Osteoblast (primary cell): ENCODE data around the gene GNAI1. TPM values are rescaled to one million over a fixed set of nuclear protein-coding genes. Genes with fewer than 3 reads are reported as not detected.

Source experiments
- DNase-seq: peaks from one replicate; pipeline ENCODE4 v3.0.0; 2011; ENCODE audit warnings: low spot score, mixed read lengths; ENCODE audit not compliant: insufficient read length; ENCODE audit errors: missing footprints
- H2AFZ ChIP-seq: 2 replicates; pipeline ENCODE4 v1.6.0; 2011; ENCODE audit warnings: mild to moderate bottlenecking, low read length
- H3K27ac ChIP-seq: 2 replicates; pipeline ENCODE4 v1.5.1; 2011; ENCODE audit warnings: mild to moderate bottlenecking, low read depth, low read length, moderate library complexity
- H3K27me3 ChIP-seq: 2 replicates; pipeline ENCODE4 v1.6.0; 2012; ENCODE audit warnings: mild to moderate bottlenecking, control low read depth, inconsistent platforms, low read length, moderate library complexity; ENCODE audit not compliant: insufficient read depth
- H3K36me3 ChIP-seq: 2 replicates; pipeline ENCODE4 v1.5.1; 2011; ENCODE audit warnings: mild to moderate bottlenecking, low read length, control low read depth, moderate library complexity; ENCODE audit not compliant: insufficient read depth
- H3K4me1 ChIP-seq: 2 replicates; pipeline ENCODE4 v1.5.1; 2011; ENCODE audit warnings: mild to moderate bottlenecking, low read length, control low read depth, moderate library complexity; ENCODE audit not compliant: insufficient read depth
- H3K4me2 ChIP-seq: 2 replicates; pipeline ENCODE4 v1.6.0; 2011; ENCODE audit warnings: mild to moderate bottlenecking, low read length; ENCODE audit not compliant: insufficient read depth
- H3K4me3 ChIP-seq: fragments of 200-600 bp; sonication (generic); 3 replicates; pipeline ENCODE4 v1.5.1; 2012; ENCODE audit warnings: mild to moderate bottlenecking, low read length, inconsistent platforms; ENCODE audit not compliant: insufficient read depth
- H3K79me2 ChIP-seq: 2 replicates; pipeline ENCODE4 v1.6.0; 2012; ENCODE audit warnings: mild to moderate bottlenecking, low read length, control low read depth, inconsistent platforms; ENCODE audit not compliant: insufficient read depth
- H3K9me3 ChIP-seq: 2 replicates; pipeline ENCODE4 v1.5.1; 2011; ENCODE audit warnings: low read depth, low read length, control low read depth
- H4K20me1 ChIP-seq: 2 replicates; pipeline ENCODE4 v1.6.0; 2012; ENCODE audit warnings: mild to moderate bottlenecking, low read length, control low read depth; ENCODE audit not compliant: insufficient read depth
- CTCF ChIP-seq: IDR thresholded peaks from 2 replicates; pipeline ENCODE4 v1.5.1; 2011; ENCODE audit warnings: mild to moderate bottlenecking, low read depth, low read length, moderate library complexity; ENCODE audit errors: extremely low read depth
- total RNA-seq: library from RNA; depleted of rRNA; stranded (reverse); fragments of >200 nt; gene quantifications from 2 replicates; pipeline ENCODE4 v1.2.3, GENCODE V29; 2012

The GNAI1 gene
- total RNA-seq, 1 donor: 36.2 TPM

- DNase-seq: peak; percentile 73
- Histone ChIP-seq H3K9me3 (no peaks in the 10 kb centered on the region), H3K4me1 (peaks cover 9% of the 10 kb centered on the region), H3K79me2 (no peaks in the 10 kb centered on the region), H4K20me1 (no peaks in the 10 kb centered on the region), H3K27me3 (no peaks in the 10 kb centered on the region), H3K4me2 (no peak overlapping the region), H3K36me3 (no peaks in the 10 kb centered on the region), H3K4me3 (no peak overlapping the region), H3K27ac (peak overlapping the region; percentile 51), H2AFZ (peak overlapping the region; percentile 84)
- no peak for TF ChIP-seq CTCF
These were observed 97.1 kb downstream of the GNAI1 start for GRCh38 chr7:80231707-80232106.

- DNase-seq: no peak
- no peak for TF ChIP-seq CTCF
- Histone ChIP-seq H3K27ac (no peak overlapping the region), H3K9me3 (no peaks in the 10 kb centered on the region), H3K4me1 (peaks cover 9% of the 10 kb centered on the region), H3K4me2 (no peak overlapping the region), H3K4me3 (no peak overlapping the region), H4K20me1 (no peaks in the 10 kb centered on the region), H2AFZ (no peak overlapping the region), H3K79me2 (no peaks in the 10 kb centered on the region), H3K36me3 (no peaks in the 10 kb centered on the region), H3K27me3 (no peaks in the 10 kb centered on the region)
These were observed 98.5 kb downstream of the GNAI1 start for GRCh38 chr7:80232979-80233724.

- H3K79me2 ChIP-seq: no peaks in the 10 kb centered on the region
- H2AFZ ChIP-seq: no peak overlapping the region
- H3K4me1 ChIP-seq: peaks cover 9% of the 10 kb centered on the region
- H3K9me3 ChIP-seq: no peaks in the 10 kb centered on the region
- no peaks in the 10 kb centered on the region for H3K27me3 ChIP-seq
- no peaks in the 10 kb centered on the region for H4K20me1 ChIP-seq
- H3K27ac ChIP-seq: no peak overlapping the region
- no peak overlapping the region for H3K4me3 ChIP-seq
- DNase-seq: no peak
- no peaks in the 10 kb centered on the region for H3K36me3 ChIP-seq
- H3K4me2 ChIP-seq: no peak overlapping the region
- no peak for TF ChIP-seq CTCF
These were observed 100.7 kb downstream of the GNAI1 start for GRCh38 chr7:80235334-80235733.

GRCh38 chr7:80236681-80237080 is 102.0 kb downstream of the GNAI1 start:
- Histone ChIP-seq H3K36me3 (no peaks in the 10 kb centered on the region), H3K9me3 (no peaks in the 10 kb centered on the region), H3K27me3 (no peaks in the 10 kb centered on the region), H3K4me3 (no peak overlapping the region), H3K79me2 (no peaks in the 10 kb centered on the region), H3K27ac (no peak overlapping the region), H2AFZ (no peak overlapping the region), H4K20me1 (no peaks in the 10 kb centered on the region), H3K4me1 (peaks cover 4% of the 10 kb centered on the region), H3K4me2 (no peak overlapping the region)
- no peak for DNase-seq
- TF ChIP-seq CTCF: no peak
